HG03378 (cell line): ENCODE results near the gene NOP9.

Experiments used
- ATAC-seq: cut with Tn5 transposase; IDR thresholded peaks from one replicate; pipeline ENCODE4 v1.9.1; 2021; ENCODE audit warnings: mild to moderate bottlenecking, moderate library complexity; ENCODE audit not compliant: unreplicated experiment

NOP9 gene

GRCh38 chr14:24262821-24263733 is 36.6 kb upstream of the NOP9 start, which contains the start of gene TGM1:
TSS of gene TGM1 (minus strand) at chr14:24263177. CDS start at chr14:24262352, 825 bp downstream.
- ATAC-seq: no peak

GRCh38 chr14:24263848-24264247 is 35.8 kb upstream of the NOP9 start:
- no peak for ATAC-seq

- ATAC-seq: no peak
These were observed 35.4 kb upstream of the NOP9 start for GRCh38 chr14:24264298-24264697.

DNA sequence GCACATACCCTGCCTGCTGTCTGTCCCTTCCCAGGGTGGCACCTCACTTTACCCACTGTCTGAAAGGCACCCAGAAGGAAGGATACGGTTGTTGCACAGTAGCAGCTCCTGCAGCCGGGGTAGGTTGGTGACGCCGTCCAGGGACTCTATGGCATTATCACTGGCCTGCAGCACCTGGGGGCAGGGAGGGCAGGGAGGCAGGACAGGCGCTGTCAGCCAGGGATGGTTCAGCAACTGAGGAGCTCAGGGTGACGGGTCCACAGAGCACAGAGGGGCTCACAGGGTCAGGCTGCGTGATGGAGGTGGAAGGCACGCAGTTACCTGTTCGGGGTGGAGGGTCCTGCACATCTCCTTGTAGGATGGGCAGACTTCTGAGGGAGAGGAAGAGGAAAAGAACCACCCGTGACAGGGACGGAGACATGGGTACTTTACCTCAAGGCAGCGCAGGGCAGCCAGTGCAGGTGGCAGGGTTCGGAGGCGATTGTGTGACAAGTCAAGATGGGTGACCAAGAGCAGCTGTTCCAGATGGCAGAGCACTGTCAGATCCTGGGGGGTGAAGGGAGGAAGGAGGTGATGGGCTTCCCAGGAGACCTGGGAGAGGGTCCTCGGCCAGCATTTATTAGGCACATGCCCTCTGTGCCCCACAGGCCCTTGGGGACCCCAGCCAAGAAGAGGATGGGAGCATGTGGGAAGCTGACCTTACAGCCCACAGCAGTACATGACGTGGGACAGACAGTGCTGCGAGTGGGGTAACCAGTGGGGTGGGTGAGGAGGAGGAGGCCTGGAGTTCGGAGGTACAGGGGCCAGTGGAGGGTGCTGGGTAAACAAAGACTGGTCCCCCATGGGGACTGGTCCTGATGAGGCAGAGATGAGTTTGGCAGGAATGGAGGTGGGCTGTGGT is 33.1 kb upstream of the NOP9 start:
- no peak for ATAC-seq

DNA sequence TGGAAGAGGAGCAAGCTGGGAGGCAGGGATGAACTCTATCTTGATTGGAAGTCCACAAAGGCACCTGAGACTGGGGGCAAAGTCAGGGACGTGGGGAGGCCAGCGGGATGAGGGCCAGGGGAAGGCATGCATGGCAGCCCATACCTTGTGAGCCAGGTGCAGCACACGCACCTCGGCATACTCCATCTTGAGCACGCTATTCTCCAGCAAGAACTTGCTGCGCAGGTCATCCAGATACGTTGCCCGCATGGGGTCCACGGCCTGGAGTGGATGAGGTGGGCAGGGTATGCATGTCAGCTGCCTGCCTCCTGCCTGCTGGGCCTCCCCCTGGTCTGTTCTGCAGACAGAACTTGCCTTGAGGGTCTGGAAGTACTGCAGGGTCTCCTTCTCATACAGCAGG is 32.1 kb upstream of the NOP9 start:
- ATAC-seq: no peak

DNA sequence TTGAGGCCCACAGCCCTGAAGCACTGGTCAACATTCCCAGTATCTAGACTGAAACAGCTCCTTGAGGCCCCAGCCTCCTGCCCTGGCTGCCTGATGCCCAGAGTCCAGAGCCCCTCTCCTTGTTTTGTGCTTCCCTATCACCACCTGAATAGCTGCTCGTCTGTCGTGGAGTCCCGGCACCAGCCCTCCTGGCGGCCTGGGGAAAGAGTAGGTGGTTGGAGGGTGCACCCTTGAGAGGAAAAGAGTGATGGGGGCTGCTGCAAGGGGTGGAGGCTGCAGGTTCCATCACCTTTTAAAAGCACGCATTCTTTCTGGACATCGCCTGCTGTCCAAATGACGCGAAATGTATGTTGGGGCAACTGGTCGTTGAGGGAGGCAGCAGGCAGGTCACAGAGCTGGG is 31.4 kb upstream of the NOP9 start:
- no peak for ATAC-seq

GRCh38 chr14:24269368-24269767 is 30.3 kb upstream of the NOP9 start:
- no peak for ATAC-seq

DNA sequence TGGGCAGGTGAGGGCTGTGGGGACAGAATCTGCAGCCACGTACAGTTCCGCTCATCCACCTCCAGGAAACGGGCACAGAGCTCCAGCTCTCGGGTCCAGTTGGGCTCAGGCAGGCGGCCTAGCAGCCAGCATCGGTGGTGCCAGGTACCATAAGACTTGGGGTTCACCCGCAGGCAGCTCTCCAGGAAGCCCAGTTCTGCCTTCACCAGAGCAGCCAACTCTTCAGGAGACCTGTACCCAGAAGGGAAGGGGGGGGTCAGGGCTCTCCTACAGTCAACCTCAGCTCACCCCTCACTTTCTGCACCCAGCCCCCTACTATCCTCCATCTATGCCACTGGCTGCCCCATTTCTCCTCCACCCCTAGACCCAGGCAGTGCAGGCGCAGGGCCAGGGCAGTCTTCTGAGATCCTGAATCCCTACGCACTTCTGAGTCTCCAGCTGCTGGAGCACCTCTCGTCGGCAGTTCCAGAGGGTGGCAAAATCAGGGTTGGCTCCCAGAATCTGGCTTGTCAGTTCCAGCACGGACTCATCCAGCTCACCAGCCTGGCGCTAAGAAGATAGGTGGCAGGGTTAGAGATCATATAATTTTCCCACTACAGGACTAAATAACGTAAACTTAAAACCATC is 29.6 kb upstream of the NOP9 start:
- no peak for ATAC-seq

DNA sequence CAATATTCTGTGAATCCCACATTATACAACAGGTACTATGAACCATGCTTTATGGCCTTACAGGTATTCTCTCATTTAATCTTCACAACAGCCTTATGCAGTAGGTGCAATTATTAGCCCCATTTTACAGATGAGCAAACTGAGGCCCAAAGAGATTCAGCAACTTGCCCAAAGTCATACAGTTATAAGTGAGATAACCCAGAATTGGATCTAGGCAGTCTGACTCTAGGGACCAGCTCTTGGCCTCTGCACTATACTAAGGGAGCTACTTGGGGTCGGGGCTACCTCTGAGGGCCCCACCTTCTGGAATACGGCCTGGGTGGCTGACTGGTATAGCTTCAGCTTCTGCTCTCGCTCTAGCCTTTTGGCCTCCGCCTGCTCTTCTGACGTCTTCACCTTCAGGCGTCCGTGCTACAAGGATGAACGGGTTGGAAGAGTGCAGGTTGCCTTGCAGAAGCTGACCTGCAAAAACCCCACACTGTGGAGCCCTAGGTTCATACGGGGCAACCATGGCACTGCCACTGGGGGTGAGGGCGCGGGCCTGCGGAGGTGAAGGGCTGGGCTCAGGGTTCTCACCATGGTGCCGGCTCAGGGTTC is 29.0 kb upstream of the NOP9 start:
- no peak for ATAC-seq

DNA sequence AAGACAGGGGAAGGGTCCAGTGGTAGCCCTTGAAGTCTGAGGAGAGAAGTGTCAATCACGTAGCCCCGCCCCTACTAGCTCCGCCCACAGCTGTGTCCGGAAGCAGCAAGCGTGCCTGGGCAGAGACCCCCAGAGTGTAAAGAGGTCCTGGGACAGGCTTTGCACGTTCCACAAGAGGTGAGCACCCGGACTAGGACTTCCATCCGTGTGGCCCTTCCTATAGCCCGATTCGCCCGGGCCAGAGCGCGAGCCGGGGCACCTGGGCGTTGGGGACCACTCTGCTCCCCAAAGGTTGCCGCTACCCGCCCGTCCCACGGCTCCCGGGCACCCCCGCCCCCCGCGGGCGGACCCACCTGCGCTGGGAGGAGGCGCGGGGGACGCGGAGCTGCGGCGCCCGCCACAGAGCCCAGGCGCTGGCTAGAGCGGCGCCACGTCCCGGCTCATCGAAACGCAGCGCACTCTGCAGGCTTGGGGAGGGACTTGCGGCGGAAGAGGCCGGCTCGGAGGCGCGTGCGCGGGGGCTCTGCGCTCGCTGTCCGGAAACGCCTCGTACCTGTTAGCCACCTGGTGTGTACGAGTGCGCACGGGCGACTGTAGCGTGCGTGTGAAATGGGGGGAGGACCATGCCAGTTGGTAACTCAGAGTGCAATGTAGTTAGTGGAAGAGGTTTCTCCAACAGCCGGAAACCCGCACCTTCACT is 28.4 kb upstream of the NOP9 start, which contains the start of gene RABGGTA:
Gene RABGGTA, minus strand, starts transcription at position 464 of the 700 bp plus-strand sequence. CDS start 482 bp downstream, outside the sequence.
- ATAC-seq: peak; percentile 66

- no peak for ATAC-seq
These were observed 27.8 kb upstream of the NOP9 start for GRCh38 chr14:24271834-24272263.

GRCh38 chr14:24272467-24272866 is 27.2 kb upstream of the NOP9 start:
- no peak for ATAC-seq

DNA sequence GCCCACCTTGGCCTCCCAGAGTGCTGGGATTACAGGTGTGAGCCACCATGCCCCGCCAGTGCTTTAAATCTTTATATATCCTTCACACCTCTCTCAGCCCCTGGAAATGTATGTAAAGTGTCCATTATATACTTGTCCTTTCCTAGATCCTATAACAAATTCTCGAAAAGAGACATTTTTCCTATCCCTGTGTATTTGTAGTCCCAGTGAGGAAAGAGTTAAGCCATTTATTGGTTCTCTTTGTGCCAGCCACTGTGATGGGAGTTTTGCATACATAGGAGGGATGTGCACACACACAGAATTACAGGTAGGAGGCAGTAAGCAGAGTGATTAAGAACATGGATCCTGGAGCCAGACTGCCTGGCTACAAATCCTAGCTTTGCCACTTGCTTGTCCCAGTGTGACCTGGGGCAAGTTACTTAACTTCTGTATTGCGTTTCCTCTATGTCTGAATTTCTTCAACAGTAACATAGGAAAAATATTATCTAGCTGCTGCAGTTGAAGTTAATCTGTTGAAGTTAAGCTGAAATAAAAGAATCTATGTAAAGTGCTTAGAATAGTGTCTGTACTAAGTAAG is 26.1 kb upstream of the NOP9 start:
- ATAC-seq: no peak

- ATAC-seq: peak; percentile 66
These were observed 25.5 kb upstream of the NOP9 start for GRCh38 chr14:24274101-24274543.

GRCh38 chr14:24277071-24277470 is 22.6 kb upstream of the NOP9 start:
- ATAC-seq: no peak

DNA sequence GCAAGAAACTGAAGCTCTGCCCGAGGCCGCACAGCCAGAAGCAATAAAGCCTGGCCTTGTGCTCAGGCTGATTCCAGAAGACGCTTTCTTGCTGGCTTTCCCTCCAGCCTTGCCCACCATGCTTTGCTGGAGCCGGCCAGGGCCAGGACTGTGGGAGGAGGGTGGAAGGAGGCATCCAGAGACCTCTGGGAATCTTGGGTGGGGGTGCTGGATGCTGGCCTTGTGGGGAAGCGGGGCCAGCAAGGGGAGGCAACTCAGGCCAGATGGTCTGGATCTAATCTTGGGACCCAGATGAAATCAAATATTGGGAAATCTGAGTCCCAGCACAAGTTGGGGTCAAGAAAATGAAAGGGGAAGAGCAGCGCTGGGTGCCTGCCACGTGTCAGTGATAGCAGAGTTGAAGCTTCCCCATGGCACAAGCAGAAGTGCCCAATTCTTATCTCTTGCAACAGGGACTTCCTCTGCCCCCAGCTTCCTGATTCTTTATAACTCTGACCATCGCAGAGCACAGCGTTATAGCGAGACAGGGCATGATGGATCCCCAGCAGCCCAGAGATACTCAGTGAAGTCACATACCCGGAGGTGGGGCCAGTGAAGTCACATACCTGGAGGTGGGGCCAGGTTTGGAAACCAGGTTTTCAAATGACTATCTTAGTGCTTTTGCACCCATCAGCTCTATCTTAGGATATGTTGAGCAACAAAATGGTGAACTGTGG is 21.9 kb upstream of the NOP9 start:
- no peak for ATAC-seq

DNA sequence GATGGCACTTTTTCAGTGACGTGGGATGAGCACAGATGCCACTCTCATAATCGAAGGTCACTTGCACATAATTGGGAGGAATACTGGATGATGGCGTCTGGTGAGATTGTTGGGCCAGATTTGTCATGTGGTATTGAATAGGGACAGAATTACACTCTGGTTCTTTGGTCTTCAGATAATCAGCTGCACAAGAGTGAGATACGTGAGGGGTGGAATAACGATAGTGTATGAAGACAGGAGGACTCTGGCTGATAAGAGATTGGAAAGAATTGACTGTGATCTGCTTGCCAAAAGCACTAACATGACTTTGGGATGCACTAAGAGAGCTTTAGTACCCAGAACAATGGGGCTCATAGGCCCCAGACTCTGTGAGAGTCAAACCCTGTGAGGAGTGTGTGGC is 21.2 kb upstream of the NOP9 start:
- no peak for ATAC-seq

DNA sequence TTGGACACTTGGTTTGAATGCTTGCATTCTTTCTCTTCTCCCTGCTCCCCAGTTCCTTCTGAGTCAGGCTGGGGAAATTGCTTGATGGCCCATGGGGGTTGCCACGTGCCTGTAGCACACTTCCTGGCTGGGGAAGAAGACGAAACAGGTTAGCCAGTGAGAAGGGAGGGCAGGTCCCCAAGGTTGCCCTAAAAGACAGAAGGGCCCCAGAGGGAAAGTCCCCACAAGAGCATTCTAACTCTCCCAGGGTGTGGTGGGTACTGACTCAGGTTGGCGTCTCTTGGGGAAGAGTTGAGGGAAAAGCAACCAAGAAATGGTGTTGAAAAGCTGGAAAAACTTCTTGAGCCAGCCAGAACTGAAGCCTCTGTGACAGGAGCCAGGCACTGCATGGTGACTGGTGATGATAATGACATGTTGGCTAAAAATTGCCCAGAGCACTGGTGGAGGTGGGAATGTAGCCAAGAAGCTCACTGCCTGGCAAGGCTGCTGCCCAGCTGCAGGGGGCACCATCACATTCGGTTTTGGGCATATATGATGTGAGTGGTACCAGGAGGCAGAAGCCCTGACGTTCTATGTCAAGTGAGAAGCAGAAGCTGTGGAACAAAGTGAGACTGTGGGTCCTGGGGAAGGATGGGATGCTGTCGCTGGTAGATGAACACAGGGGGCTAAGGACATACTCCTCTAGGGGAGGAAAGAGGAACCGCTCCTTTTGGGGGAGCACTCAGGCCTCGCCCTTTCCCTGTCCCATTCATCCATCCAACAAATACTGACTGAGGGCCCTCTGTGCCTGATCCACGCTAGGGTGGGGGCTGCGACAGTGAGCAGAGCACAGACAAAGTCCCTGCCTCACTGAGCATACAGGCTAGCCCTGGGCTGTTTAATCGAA is 20.1 kb upstream of the NOP9 start:
- peak; percentile 56 for ATAC-seq
